Measurements from ENCODE around the gene CIZ1.
"Not testable (repeated sequence)": the region's sequence is repeated elsewhere in the genome, so short reads cannot be mapped to it uniquely, and the experiment has no call there.

The CIZ1 gene

GRCh38 chr9:128187361-128187760 lies 4.0 kb downstream of the CIZ1 start:
- H3K27me3 ChIP-seq, result no peaks in the 10 kb centered on the region
- intact Hi-C loops (cut with DNase I; ENCODE audit: low total_unique reads), result no loop called here
- H3K36me3 ChIP-seq, result peaks cover 28 to 67% (median 37%) of the 10 kb centered on the region in 3 donors
- H3K27ac ChIP-seq, result no peak overlapping the region
- H3K4me3 ChIP-seq, result no peak overlapping the region
- no peak for DNase-seq
- TF ChIP-seq CTCF (IDR thresholded peaks at IDR 0.05), result no peak
- peaks cover 0 to 16% (median 14%) of the 10 kb centered on the region in 4 donors for H3K4me1 ChIP-seq
- no peaks in the 10 kb centered on the region for H3K9me3 ChIP-seq

- intact Hi-C loops (cut with DNase I; ENCODE audit: low total_unique reads), result no loop called here
- no peak for TF ChIP-seq CTCF (IDR thresholded peaks at IDR 0.05)
- peaks cover 0 to 12% (median 12%) of the 10 kb centered on the region in 4 donors for H3K4me1 ChIP-seq
- H3K27ac ChIP-seq, result no peak overlapping the region
- peaks cover 28 to 69% (median 39%) of the 10 kb centered on the region in 3 donors for H3K36me3 ChIP-seq
- no peak for DNase-seq
- no peaks in the 10 kb centered on the region for H3K27me3 ChIP-seq
- H3K9me3 ChIP-seq, result no peaks in the 10 kb centered on the region
- no peak overlapping the region for H3K4me3 ChIP-seq
Observed at GRCh38 chr9:128185979-128186965, 5.1 kb downstream of the CIZ1 start.

GRCh38 chr9:128182893-128183588 lies 8.3 kb downstream of the CIZ1 start:
- Histone ChIP-seq H3K27ac (no peak overlapping the region), H3K9me3 (no peaks in the 10 kb centered on the region), H3K36me3 (peaks cover 45 to 79% (median 60%) of the 10 kb centered on the region in 3 donors), H3K4me1 (no peaks in the 10 kb centered on the region), H3K4me3 (no peak overlapping the region), H3K27me3 (no peaks in the 10 kb centered on the region)
- intact Hi-C loops (cut with DNase I; ENCODE audit: low total_unique reads), result no loop called here
- DNase-seq, result no peak
- TF ChIP-seq CTCF (IDR thresholded peaks at IDR 0.05), result no peak

GRCh38 chr9:128181480-128181879 lies 9.9 kb downstream of the CIZ1 start:
- peaks cover 61 to 86% (median 75%) of the 10 kb centered on the region in 3 donors for H3K36me3 ChIP-seq
- H3K4me3 ChIP-seq; intact Hi-C loops (cut with DNase I; ENCODE audit: low total_unique reads); H3K27me3 ChIP-seq; H3K9me3 ChIP-seq; H3K4me1 ChIP-seq; H3K27ac ChIP-seq: not testable (repeated sequence)
- peak; percentile 58 to 64 for TF ChIP-seq CTCF (IDR thresholded peaks at IDR 0.05)
- DNase-seq, result peak in 1 of 2 donors; percentile 77

GRCh38 chr9:128180447-128180846 lies 10.9 kb downstream of the CIZ1 start:
- no peak for TF ChIP-seq CTCF (IDR thresholded peaks at IDR 0.05)
- intact Hi-C loops (cut with DNase I; ENCODE audit: low total_unique reads), result no loop called here
- Histone ChIP-seq H3K27ac (no peak overlapping the region), H3K4me1 (no peaks in the 10 kb centered on the region), H3K27me3 (no peaks in the 10 kb centered on the region), H3K36me3 (peaks cover 69 to 86% (median 82%) of the 10 kb centered on the region in 3 donors), H3K4me3 (no peak overlapping the region), H3K9me3 (no peaks in the 10 kb centered on the region)
- no peak for DNase-seq

Data from tibial artery (tissue), 4 donors.